NT2/D1 (cell line): ENCODE results near the gene C19orf47.

ENCODE experiments used
- SUZ12 ChIP-seq: IDR thresholded peaks from 2 replicates; pipeline ENCODE4 v1.6.1; 2011; ENCODE audit not compliant: insufficient read length, insufficient read depth; ENCODE audit errors: extremely low read depth
- YY1 ChIP-seq: IDR thresholded peaks from 2 replicates; pipeline ENCODE4 v1.6.1; 2011; ENCODE audit not compliant: insufficient read length, insufficient read depth
- ZNF274 ChIP-seq: IDR thresholded peaks from 2 replicates; pipeline ENCODE4 v1.6.1; 2011; ENCODE audit warnings: mild to moderate bottlenecking, low read depth, low read length

DNA sequence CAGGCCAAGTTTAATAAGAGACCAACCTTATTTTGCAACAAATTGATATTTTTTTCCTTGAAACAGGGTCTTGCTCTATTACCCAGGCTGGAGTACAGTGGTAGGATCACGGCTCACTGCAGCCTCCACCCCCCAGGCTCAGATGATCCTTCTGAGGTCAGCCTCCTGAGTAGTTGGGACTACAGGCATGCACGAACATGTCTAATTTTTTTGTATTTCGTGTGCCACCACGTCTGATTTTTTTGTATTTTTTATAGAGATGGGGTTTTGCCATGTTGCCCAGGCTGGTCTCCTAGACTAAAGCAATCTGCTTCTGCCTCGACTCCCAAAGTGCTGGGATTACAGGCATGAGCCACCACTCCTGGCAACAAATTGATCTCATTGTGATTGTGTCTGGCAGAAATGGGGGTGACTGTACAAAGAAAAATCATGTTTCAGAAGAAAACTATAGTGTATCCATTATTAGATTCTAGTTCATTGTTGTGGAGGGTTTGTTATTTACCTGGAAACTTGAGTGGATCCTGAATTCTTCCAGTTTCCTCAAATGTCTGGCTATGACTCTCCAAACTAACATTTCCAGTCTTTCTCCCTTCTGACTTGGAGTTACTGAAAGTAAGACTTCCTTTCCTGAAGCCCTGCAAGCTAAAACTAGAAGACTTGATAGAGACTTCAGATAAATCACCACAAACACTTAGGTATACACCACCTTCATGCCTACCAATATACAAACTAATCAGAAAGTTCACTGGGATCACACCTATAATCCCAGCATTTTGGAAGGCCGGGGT, 45.8 kb downstream of the C19orf47 start:
- TF ChIP-seq SUZ12 (no peak), ZNF274 (no peak), YY1 (no peak)
